ENCODE results near the gene IVD.

The IVD gene

DNA sequence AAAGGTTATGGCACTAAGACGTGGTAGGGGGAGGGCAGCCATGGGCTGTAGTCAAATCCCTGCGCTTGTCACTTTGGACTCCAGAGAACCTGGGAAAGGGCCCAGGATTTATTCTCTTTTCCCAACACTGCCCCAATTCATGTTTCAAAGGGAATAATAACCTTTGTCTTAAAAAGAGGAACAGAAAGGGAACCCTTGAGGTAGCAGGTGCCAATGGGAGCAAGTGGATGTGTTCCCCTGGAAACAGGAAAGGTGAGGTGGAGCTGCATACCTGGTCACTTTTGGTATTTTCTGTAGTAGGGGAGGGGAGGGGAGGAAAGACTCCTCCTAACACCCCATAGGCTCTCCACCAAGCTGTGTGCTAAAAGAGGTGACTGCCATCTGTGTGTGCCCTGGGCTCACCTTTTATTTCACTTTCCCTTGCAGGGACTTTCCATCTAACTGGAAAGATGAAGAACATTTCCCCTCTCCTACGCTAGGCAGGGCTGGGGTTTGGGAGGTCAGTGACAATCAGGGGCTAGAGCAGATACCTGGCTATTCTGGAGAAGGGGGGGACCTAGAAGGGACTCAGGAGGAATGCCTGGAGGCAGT lies 59.1 kb downstream of the IVD start:
- H3K27ac Mint-ChIP-seq = no peak overlapping the region
- TF ChIP-seq, protein P1, sequence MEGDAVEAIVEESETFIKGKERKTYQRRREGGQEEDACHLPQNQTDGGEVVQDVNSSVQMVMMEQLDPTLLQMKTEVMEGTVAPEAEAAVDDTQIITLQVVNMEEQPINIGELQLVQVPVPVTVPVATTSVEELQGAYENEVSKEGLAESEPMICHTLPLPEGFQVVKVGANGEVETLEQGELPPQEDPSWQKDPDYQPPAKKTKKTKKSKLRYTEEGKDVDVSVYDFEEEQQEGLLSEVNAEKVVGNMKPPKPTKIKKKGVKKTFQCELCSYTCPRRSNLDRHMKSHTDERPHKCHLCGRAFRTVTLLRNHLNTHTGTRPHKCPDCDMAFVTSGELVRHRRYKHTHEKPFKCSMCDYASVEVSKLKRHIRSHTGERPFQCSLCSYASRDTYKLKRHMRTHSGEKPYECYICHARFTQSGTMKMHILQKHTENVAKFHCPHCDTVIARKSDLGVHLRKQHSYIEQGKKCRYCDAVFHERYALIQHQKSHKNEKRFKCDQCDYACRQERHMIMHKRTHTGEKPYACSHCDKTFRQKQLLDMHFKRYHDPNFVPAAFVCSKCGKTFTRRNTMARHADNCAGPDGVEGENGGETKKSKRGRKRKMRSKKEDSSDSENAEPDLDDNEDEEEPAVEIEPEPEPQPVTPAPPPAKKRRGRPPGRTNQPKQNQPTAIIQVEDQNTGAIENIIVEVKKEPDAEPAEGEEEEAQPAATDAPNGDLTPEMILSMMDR (IDR thresholded peaks at IDR 0.05; ENCODE audit: unreplicated experiment in 3 of 3) = no peak
- H3K4me3 Mint-ChIP-seq = no peak overlapping the region
- peaks cover 2% of the 10 kb centered on the region for H3K4me1 Mint-ChIP-seq
- H3K36me3 Mint-ChIP-seq (ENCODE audit: low read depth) = peaks cover 30% of the 10 kb centered on the region
- no peaks in the 10 kb centered on the region for H3K27me3 Mint-ChIP-seq (ENCODE audit: low read depth)
- H3K9me3 Mint-ChIP-seq = no peaks in the 10 kb centered on the region

DNA sequence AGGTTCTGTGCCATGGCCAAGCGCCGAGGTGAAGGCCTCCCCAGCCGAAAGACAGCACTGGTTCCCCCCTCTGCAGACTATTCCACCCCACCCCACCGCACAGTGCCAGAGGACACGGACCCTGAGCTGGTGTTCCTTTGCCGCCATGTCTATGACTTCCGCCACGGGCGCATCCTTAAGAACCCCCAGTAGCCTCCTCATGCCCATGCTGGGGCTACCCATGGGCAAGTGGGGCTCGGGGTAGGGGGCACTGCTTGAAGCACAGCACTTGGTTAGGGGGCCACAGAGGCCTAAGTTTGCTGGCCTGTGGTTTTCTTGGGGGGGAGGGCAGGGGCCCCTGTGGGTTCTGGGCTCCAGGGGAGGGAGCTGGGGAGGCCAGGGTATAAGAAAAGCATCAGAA lies 60.3 kb downstream of the IVD start:
- no peaks in the 10 kb centered on the region for H3K27me3 Mint-ChIP-seq (ENCODE audit: low read depth)
- H3K4me1 Mint-ChIP-seq = peaks cover 5% of the 10 kb centered on the region
- no peak overlapping the region for H3K4me3 Mint-ChIP-seq
- H3K36me3 Mint-ChIP-seq (ENCODE audit: low read depth) = peaks cover 30% of the 10 kb centered on the region
- no peaks in the 10 kb centered on the region for H3K9me3 Mint-ChIP-seq
- TF ChIP-seq, protein P1 (IDR thresholded peaks at IDR 0.05; ENCODE audit: unreplicated experiment in 3 of 3) = no peak
- no peak overlapping the region for H3K27ac Mint-ChIP-seq

DNA sequence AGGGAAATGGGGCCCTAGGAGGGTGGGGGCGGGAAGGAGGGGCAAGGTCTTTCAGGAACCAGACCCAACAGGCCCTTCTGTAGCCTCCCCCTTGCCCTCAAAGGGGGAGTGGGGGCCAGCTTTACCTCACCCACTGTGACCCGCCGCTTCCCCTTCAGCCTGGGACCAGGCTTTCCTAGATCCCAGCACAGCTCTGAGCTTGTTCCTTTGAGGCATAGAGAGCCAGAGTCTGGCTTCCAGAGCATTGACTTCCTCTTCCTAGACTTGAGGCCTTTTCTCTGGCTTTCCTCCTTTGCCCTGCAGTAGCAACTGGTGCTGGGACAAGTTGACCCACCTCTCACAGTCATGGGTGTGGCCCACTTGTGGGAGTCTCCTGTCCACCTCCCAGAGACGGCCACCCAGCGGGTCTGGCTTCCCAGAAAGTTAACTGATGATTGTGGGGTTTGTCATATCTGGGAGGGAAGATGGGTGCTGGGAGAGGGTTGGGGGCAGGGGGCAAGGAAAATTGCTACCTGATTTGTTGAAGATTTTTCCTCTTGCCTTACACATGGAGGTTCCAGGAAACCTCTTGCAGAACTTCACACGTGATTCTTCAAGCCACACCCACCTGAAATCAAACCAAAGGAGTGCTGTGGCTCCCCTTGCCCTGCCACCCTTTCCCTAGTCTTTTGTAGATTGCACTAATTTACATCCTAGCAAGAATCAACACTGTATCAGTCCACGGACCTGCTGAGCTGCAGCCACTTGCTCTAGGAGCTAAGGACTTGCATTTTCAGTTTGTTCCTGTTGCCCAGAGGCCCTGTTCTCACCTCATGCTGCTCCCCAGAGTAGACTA lies 61.0 kb downstream of the IVD start:
- TF ChIP-seq, protein P1 (IDR thresholded peaks at IDR 0.05; ENCODE audit: unreplicated experiment in 3 of 3) = no peak

DNA sequence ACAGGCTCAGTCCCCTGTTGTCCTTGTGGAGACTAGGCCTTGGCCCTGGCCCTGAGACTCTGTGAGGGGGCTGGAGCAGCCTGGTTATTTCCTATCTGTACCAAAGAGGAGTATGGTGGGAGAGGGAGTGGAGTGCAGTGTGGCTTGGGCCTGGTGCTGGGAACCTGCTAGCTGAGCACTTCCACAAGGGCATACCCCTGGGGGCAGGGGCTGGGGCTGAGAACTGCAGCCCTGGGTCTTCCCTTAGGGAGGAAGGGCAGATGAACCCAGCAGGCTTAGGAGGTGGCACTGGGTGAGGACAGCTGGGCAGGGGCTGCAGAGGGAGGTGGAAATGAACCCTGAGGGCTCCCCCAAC lies 61.6 kb downstream of the IVD start:
- Mint-ChIP-seq H3K36me3 (ENCODE audit: low read depth) (peaks cover 30% of the 10 kb centered on the region), H3K4me3 (peak overlapping the region in 1 of 3 experiments; percentile 34), H3K9me3 (no peaks in the 10 kb centered on the region), H3K4me1 (peaks cover 11% of the 10 kb centered on the region), H3K27ac (no peak overlapping the region), H3K27me3 (ENCODE audit: low read depth) (no peaks in the 10 kb centered on the region)
- TF ChIP-seq, protein P1 (IDR thresholded peaks at IDR 0.05; ENCODE audit: unreplicated experiment in 3 of 3) = no peak

More for the DNA sequence above, 61.0 kb downstream of the IVD start:
- Mint-ChIP-seq H3K36me3 (ENCODE audit: low read depth) (peaks cover 30% of the 10 kb centered on the region), H3K27me3 (ENCODE audit: low read depth) (no peaks in the 10 kb centered on the region), H3K9me3 (no peaks in the 10 kb centered on the region), H3K4me3 (no peak overlapping the region), H3K4me1 (peaks cover 7% of the 10 kb centered on the region), H3K27ac (no peak overlapping the region)

DNA sequence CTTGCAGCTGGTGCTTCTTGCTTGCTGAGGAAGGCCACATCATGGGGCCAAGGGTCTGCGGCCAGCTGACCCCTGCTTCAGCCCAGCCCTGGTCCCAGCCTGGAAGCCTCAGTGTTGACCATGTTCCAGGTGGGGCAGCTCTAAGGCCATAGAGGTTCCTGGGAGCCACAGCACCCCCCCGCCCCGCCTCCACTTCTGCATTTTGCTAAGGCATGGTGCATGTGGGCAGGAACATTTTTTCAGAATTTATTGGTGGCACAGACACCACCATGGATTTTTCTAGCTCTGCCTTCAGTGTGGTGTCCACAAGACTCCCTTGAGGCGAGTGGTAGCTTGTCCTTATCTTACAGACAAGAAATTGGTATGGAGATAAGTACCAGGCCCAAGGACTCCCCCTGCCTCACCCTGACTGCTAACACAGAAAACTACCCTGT lies 63.3 kb downstream of the IVD start:
- no peaks in the 10 kb centered on the region for H3K27me3 Mint-ChIP-seq (ENCODE audit: low read depth)
- no peaks in the 10 kb centered on the region for H3K9me3 Mint-ChIP-seq
- H3K27ac Mint-ChIP-seq = peak overlapping the region in 1 of 3 experiments; percentile 64
- TF ChIP-seq, protein P1 (IDR thresholded peaks at IDR 0.05; ENCODE audit: unreplicated experiment in 3 of 3) = no peak
- H3K4me1 Mint-ChIP-seq = peaks cover 11% of the 10 kb centered on the region
- H3K4me3 Mint-ChIP-seq = peak overlapping the region in 2 of 3 experiments; percentile 75 to 80
- peaks cover 25% of the 10 kb centered on the region for H3K36me3 Mint-ChIP-seq (ENCODE audit: low read depth)

Data from nephron (organoid).